Activated CD8-positive, alpha-beta memory T cell treated with anti-CD3 and anti-CD28 coated beads for 24 hours (primary cell): Measurements from ENCODE around the gene SKA2.
"Not testable (repeated sequence)": the region's sequence is repeated elsewhere in the genome, so short reads cannot be mapped to it uniquely, and the experiment has no call there.

Experiments used
- DNase-seq: peaks from one replicate; pipeline ENCODE4 v3.0.0-alpha.2; 2020

SKA2 gene

GRCh38 chr17:59151006-59151405, 4.0 kb downstream of the SKA2 start:
- DNase-seq = no peak

- no peak for DNase-seq
These were observed 5.0 kb downstream of the SKA2 start for GRCh38 chr17:59149841-59150511.

DNA sequence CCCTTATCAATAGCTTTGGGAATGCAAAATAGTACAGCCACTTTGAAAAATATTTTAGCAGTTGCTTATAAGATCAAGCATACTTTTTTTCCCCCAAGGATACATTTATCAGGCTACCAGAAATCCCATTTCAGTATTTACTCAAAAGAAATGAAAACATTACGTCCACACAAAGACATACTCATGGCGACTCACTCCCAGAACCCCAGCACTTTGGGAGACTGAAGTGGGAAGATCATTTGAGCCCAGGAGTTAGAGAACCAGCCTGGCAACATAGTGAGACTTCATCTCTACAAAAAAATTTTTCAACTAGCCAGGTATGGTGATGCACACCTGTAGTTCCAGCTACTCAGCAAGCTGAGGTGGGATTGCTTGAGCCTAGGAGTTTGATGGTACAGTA, 5.9 kb downstream of the SKA2 start:
- DNase-seq = no peak

DNA sequence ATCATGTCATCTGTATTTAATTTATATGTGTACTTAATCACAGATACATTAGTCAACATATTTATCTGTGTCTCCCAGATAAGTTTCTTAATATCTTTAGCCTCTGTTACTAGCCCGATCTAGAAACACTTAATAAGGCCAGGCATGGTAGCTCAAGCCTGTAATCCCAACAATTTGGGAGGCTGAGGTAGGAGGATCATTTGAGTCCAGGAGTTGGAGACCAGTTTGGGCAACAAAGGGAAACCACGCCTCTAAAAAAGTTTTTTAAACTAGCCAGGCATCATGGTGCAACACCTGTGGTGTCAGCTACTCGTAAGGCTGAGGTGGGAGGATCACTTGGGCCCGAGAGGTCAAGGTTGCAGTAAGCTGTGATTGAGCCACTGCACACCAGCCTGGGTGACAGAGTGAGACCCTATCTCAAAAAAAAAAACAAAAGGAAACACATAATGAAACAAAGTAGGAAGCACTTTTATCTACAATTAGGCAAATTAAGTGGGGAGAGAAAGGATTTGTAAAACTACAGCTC, 9.4 kb downstream of the SKA2 start:
- DNase-seq = no peak

DNA sequence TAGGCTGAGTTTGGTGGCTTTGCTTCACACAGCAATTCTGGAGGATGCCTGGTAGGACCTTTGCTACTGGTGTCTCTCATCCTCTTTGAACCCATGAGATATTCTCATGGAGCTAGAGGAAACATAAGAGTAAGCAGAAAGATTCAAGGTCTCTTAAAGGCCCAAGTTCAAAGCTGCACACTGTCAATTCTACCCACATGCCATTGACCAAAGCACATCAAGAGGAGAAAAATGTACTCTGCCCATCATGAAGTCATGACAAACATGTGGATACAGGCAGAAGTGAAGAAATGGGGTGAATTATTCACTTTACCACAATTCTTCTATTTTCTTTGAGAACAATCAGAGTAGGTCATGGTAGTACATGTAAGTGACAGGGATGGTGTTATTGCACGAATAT, 13.1 kb downstream of the SKA2 start:
- no peak for DNase-seq

GRCh38 chr17:59139939-59140338, 15.0 kb downstream of the SKA2 start:
- DNase-seq = no peak

DNA sequence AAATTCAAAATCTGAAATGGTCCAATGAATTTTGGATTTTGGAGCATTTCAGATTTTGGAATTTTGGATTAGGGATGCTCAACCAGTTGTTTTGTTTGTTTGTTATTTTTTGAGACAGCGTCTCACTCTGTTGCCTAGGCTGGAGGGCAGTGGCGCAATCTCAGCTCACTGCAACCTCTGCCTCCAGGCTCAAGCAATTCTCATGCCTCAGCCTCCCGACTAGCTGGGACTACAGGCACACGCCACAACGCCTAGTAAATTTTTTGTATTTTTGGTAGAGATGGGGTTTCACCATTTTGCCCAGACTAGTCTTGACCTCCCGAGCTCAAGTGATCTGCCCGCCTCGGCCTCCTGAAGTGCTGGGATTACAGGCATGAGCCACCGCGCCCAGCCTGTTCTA, 16.6 kb downstream of the SKA2 start:
- not testable (repeated sequence) for DNase-seq

GRCh38 chr17:59131131-59131530, 23.9 kb downstream of the SKA2 start:
- no peak for DNase-seq

DNA sequence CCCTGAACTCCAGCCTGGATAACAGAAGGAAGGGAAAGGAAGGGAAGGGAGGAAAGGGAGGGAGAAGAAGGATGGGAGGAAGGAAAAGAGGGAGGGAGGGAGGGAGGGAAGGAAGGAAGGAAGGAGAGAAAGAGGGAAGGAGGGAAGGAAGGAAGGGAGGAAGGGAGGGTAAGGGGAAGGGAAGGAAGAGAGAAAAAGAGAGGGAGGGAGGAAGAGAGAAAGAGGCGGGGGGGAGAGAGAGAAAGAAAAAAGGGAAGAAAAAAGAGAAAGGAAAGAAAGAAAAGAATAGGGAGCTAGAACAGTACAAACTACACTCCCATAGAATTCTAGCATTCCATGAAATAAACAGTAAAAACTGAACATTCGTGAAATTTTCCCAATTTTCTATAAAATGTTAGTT, 25.2 kb downstream of the SKA2 start:
- DNase-seq = no peak

DNA sequence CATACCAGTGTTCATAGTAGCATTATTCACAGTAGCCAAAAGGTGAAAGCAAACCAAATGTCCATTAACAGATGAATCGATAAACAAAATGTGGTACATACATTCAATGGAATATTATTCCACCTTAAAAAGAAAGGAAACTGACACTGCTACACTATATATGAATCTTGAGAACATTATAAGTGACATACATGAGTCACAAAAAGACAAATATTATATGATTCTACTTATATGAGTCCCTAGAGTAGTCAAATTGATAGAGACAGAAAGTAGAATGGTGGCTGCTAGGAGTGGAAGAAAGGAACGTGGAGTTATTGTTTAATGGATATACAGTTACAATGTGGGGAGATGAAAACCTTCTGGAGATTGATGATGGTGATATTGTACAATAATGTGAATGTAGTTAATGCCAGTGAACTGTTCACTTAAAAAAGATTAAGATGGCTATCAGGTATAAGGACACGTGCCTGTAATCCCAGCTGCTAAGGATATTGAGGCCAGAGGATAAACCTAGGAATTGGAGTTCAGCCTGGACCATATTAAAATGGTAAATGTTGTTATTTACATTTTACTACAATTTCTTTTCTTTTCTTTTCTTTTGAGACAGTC, 28.1 kb downstream of the SKA2 start:
- no peak for DNase-seq

- DNase-seq = no peak
These were observed 30.3 kb downstream of the SKA2 start for GRCh38 chr17:59124665-59125064.

DNA sequence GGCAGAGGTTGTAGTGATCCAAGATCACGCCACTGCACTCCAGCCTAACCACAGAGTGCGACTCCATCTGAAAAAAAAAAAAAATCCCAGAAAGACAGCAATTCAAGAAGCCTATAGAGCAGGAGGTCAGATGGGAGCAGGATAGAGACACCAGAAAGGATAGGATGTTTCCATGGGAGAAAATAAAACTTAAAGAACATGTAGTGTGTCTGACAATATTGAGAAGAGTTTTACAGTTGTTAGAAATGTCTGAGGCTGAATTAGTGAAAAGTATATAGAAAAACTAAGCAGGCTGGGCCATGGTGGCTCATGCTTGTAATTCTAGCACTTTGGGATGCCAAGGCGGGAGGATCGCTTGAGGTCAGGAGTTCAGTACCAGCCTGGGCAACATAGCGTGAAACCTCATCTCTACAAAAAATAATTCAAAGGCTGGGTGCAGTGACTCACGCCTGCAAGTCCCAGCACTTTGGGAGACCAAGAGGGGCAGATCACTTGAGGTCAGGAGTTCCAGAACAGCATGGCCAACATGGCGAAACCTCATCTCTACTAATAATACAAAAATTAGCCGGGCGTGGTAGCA, 33.0 kb downstream of the SKA2 start:
- DNase-seq = no peak

DNA sequence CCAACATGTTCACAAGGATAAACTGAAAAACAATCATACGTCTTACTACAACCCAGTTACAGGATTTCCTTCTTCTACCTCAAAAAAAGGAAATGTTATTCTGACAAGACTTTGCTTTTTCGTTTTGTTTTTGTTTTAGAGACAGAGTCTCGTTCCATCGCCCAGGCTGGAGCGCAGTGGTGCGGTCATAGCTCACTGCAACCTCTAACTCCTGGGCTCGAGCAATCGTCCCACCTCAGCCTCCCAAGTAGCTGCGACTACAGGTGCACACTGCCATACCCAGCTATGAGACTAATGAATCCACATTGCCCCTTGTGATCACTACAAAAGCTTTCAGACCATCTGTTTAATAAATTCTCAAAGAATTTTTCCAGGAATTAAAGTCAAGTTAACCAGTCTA, 39.5 kb downstream of the SKA2 start:
- no peak for DNase-seq

- no peak for DNase-seq
These were observed 43.4 kb downstream of the SKA2 start for GRCh38 chr17:59111539-59111938.

GRCh38 chr17:59110973-59111372, 44.0 kb downstream of the SKA2 start:
- no peak for DNase-seq

DNA sequence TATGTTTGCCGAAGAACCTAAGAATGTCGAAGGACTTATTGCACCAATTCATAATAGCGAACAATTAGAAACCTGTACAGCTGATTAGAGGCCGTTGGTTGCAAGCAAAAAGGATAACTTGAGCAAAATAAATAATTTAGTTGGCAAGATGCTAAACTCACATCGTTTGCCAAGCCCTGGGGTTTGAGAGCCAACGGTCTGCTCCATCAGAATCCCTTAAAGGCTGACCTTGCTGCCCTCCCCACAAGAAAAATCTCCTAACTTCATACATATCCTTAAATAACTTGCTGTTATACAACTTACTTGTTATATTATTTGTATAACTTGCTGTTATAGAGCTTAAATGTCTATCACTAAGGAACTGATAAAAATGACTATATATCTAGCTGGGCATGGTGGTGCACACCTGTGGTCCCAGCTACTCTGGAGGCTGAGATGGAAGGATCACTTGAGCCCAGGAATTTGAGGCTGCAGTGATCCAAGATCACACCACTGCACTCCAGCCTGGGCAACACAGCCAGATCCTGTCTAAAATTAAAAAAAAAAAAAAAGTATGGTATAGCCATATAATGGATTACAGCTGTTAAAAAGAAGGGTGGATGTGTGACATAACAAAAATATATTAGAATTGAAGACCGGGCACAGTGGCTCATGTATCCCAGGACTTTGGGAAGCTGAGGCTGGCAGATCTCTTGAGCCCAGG, 46.4 kb downstream of the SKA2 start:
- no peak for DNase-seq

- DNase-seq = no peak
These were observed 47.7 kb downstream of the SKA2 start for GRCh38 chr17:59107306-59107670.

GRCh38 chr17:59106463-59107305, 48.3 kb downstream of the SKA2 start, which contains the start of gene TRIM37:
Gene TRIM37 (minus strand): TSS chr17:59106880. CDS start chr17:59106461, 419 bp downstream.
- peak; percentile 99 for DNase-seq

- peak; percentile 82 for DNase-seq
These were observed 49.0 kb downstream of the SKA2 start for GRCh38 chr17:59105852-59106462.

GRCh38 chr17:59101178-59101577, 53.8 kb downstream of the SKA2 start:
- no peak for DNase-seq

DNA sequence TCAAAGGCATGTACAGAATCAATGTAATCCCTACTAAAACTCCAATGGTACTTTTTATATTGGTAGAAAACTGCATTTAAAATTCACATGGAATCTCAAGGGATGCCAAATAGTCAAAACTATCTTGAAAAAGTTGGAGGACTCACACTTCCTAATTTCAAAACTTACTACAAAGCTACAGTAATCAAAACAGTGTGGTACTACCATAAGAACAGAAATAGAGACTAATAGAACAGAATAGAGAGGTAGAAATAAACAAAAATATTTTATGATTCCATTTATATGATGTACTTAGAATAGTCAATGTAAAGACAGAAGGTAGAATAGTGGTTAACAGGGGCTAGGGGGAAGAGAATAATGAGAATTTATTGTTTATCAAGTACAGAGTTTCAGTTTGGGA, 57.1 kb downstream of the SKA2 start:
- no peak for DNase-seq

DNA sequence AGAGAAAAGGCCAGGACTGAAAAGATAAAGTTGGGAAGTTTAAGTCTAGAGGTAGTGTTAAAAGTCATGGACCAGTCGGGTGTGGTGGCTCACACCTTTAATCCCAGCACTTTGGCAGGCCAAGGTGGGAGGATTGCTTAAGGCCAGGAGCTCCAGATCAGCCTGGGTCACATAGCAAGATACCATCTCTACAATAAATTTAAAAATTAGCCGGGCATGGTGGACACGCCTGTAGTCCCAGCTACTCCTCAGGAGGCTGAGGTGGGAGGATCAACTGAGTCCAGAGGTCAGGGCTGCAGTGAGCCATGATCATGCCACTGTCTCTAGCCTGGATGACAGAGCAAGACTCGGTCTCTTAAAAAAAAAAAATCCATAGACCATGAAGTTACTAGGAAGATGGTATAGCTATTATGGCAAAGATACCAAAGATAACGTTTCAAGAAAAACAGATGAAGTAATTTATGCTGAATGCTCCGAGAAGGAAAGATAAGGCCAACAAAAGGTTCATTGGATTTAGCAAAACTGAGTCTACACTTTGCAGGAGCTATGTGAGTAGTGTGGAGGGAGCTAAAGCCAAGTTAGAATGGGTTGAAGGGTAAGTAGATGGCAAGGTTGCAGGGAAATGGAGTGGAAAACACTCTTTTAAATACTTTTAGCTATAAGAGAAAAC, 60.0 kb downstream of the SKA2 start:
- DNase-seq = no peak
